Bone marrow (tissue), 2 donors: ENCODE results near the gene AFAP1.

ENCODE experiments used
- DNase-seq, 2 donors: peaks; one replicate each; lab custom pipeline; 2025; lab: John Stamatoyannopoulos, UW

AFAP1 gene

DNA sequence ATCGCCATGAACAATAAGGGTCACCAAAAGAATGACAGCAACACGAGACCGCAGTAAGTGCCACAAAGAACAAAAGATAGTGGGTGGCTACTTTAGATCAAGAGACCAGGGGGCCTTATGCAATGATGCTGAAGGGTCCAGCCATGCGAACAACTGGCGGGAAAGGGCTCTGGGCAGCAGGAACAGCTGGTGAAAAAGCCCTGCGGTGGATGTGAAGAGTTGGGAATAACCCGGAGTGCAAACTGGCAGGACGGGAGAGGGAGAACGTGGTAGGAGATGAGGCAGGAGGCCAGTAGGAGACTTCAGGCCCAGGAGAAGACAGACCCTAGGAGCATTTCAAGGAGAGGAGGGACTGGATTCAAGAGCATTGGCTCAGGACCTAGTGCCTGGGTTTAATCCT is 120.2 kb downstream of the AFAP1 start:
- DNase-seq = no peak

- no peak for DNase-seq
These were observed 121.2 kb downstream of the AFAP1 start for GRCh38 chr4:7818399-7818911.

- no peak for DNase-seq
These were observed 121.7 kb downstream of the AFAP1 start for GRCh38 chr4:7817877-7818398.

DNA sequence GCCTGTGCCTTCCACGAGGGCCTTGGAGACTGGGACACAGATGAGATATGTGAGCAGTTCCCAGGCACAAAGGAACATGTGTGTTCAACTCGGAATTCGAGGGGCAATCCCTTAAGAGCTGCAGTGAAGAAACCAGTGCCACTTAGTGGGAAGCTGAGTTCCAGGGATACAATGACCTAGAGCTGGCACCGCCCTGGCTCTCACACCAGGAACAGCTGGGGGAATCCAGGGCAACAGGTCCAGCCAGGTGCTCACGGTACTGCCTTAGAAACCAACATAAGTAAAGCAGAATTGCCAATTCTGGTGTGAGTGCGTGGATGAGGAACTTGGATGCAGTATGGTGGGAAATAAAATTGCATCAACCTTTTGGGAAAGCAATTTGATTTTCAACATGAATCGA is 122.9 kb downstream of the AFAP1 start:
- no peak for DNase-seq

DNA sequence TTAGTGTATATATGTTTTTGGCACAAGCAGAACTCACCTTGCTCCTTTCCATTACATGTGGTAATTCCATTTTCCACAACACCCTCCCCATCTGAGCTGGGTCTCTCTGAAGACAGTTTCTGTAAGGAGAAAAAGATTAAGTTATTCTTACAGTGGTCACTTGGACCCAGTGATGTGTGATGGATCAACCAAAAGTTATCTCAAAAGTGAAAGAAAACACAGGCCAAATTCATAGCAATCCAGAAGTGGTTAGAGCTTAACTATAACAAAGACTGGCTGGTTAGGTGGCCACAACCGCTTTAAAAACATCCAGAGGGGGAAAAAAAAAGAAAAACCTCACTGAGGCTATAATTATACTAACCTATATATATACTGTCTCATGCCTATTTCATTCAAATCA is 123.7 kb downstream of the AFAP1 start:
- no peak for DNase-seq

GRCh38 chr4:7815562-7815961 is 124.1 kb downstream of the AFAP1 start:
- DNase-seq = no peak

- DNase-seq = no peak
These were observed 125.2 kb downstream of the AFAP1 start for GRCh38 chr4:7814451-7814850.

- DNase-seq = no peak
These were observed 126.0 kb downstream of the AFAP1 start for GRCh38 chr4:7813674-7814073.

DNA sequence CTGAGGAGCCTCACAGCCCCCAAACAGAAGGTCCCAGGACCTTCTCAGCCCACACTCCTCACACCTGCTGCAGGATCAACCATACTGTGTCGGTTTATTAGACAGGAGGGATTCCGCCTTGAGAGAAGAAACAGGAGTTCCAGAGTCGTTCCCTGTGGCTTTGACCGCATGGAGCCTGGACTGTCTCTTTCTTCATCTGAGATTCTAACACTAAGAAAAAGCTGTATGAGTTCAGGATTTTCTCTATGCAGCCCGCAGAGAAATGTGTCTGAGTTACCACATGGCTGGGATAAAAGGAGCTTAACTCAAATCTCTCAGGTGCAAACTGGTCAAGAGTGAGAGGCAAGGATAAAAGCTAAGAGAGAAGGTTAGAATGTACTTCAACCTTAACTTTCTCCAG is 126.7 kb downstream of the AFAP1 start:
- no peak for DNase-seq

DNA sequence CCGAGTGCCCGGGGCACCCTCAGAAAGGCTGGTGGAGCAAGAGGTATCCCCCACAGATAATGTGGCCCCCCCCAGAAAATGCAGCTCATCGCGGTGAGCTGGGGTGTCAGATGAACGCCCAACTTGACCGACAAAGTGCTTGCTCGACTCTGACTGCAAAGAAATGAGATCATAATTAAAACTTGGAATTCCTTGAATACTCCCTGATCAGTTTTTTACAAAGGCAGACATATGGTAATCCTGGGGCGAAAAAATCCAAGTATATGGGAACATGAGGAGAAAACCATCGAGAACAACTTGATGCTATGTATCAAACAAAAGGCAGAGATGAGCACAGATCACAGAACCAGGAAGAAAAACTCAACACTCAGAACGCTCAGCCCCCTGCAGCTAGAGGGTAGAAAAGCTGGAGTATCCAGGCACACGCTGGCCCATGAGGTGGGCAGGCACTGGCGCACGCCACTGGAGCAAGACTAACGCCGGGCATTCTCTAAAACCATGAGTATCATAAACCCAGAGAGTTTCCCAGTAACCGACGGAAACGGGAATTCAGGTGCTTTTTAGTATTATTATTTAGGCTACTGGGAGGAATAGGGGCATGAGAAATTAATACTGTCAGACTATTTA is 127.3 kb downstream of the AFAP1 start:
- no peak for DNase-seq

- no peak for DNase-seq
These were observed 128.0 kb downstream of the AFAP1 start for GRCh38 chr4:7811536-7812191.

DNA sequence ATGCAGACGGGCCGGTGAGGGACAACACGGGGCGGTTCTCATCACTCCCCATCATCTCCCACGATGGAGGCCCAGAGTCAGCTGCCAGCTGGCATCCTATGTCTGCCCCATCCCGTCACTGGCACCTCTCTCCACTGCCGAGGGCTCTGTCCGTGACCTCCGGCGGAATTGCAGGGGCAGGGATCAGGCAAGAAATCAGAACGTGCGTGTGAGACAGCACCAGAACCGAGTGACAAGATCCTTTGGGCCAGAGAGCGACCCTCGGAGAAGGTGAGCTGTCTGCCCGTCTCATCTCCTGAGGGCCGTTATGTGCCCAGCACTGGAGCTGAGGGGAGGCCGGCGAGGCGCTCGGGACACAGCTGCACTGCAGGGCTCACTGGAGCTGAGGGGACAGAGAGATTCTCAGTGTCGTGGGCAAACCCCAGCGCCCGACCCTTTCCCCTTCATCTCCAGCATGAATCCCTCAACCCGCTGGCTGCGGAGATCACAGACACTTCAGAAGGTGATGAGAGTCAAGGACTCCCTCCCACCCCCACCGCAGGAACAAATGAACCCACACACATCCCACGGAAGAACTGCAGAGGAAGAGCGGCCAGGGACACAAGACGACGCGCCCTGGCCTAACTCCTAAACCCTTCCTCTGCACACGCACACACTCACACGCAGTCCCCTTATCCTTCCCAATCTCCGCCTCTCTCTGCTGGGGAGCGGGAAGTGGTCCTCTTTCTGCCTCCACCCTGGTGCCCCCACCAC is 128.7 kb downstream of the AFAP1 start:
- no peak for DNase-seq

DNA sequence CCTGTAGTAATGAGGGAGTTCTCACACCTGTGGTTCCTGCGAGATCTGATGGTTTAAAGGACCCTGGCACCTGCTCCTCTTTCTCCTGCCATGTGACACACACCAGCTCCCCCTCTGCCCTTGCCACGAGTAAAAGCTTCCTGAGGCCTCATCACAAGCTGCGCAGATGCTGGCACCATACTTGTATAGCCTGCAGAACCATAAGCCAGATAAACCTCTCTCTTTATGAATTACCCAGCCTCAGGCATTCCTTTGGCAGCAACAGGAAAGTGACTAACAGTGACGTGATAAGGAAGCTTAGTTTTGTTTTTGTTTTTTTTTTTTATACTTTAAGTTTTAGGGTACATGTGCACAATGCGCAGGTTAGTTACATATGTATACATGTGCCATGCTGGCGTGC is 130.9 kb downstream of the AFAP1 start:
- DNase-seq = peak in 1 of 2 donors; percentile 26

- DNase-seq = no peak
These were observed 131.5 kb downstream of the AFAP1 start for GRCh38 chr4:7808181-7808580.

- no peak for DNase-seq
These were observed 132.2 kb downstream of the AFAP1 start for GRCh38 chr4:7807351-7807921.

DNA sequence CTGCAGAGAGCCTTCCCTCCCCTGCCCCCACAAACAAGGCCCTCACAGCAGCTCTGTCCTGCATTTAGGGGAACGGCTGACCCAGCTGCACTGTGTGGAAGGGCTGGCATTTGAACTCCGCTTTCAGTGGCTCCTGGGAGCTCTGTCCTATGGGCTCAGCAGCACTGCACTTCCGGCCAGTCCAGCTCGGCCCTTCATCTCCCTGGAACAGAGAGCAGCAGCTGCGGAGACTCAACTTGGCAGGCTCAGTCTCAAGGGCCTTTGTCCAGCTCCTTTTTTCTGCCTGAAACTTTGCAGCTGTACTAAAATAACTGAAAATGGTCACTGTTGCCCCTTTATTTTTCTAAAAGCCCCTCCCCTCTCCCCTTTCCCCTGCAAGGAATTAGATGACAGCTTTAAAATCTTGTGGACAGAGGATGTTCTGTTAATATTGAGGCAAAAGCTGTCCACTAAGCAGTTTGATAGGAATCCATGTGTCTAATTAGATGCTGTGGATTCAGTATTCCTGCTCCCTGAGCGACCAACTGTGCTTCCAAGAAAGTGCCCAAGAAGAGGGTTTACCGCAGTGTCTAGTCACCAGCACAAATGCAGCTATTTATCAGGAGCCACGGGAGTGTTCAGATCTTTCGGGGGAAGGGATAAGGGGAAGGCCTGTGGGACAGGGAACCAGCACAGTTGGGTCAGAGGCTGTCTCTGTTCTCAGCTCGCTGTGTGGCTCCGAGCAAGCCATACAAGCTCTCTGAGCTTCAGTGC is 133.1 kb downstream of the AFAP1 start:
- DNase-seq = no peak

GRCh38 chr4:7805533-7806337 is 133.9 kb downstream of the AFAP1 start:
- DNase-seq = no peak

DNA sequence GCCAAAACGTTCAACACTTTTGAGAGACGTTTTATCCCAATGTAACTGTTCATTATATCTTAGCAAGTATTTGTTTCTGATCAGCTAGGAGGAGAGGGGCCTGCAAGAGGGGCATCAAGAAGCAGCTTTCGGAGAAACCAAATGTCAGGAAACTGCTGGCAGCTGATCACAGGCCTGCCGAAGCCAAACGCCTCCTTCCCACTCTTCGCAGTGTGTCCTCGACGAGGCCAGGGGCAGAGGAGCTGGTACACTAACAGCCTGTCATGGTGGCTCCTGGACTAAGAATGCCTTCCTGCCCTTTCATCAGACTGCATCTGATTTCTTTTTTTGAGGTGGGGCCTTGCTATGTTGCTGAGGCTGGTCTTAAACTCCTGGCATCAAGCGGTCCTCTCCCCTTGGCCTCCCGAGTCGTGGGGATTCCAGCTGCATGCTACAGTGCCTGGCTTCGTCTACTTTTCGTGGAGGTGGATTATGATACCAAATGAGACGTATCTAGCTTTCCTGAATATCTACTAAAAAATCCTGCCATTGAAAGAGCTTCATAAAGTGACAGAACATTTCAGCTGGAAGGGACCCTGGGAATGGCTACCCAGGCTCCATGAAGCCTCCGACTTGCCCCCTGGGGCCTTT is 134.8 kb downstream of the AFAP1 start:
- DNase-seq = no peak

DNA sequence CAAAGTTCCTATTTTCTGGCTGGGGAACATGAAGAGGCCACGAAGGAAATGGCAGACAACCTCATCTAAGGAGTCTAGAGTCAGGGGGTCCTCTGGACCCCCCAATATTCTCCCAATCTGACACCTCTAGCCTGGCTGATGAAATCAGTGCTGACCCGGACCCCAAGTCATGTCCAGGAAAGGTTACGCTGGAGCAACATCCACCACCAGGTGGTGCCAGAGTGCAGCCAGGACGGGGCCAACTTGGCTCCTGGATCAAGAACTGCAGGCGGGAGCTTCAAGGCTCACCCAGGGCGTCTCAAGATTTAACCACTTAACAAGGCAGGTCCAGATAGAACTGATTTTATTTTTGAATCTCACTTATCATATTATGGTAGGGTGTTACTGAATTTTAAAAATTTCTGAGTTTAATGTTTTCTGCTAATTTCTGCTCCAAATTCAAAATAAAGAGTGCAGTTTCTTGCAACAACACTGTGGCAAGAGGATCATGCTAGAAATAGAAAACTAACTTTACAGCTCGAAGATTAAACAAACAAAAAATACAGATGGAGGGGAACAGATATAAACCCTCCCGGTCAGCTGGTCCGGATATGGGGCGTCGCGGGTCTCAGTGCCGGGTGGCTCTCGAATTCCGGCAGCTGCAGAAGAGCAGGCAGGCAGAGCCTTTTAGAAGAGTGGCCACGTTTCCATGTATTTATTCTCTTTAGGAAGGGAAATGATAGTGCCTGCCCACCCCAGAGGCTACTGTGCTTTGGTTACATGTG is 135.5 kb downstream of the AFAP1 start:
- peak; percentile 39 to 55 for DNase-seq

DNA sequence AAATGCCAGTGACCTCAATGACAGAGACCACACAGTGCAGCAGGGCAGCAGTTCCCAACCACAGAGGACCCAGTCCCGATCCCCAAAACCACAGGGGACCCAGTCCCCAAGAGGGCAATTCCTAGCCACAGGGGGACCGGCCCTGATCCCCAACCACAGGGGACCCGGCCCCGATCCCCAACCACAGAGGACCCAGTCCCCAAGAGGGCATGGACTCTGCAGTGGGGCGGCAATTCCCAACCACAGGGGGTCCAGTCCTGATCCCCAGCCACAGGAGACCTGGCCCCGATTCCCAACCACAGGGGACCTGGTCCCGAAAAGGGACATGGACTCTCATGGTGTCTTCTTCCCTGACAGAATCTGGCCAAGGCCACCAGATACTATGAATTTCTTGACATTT is 136.3 kb downstream of the AFAP1 start:
- DNase-seq = no peak
